ENCODE results near the gene JPT2.

- no peak for TF ChIP-seq CBX8 (IDR thresholded peaks at IDR 0.05)
- no peak for TF ChIP-seq CTCF (IDR thresholded peaks at IDR 0.05)
- TF ChIP-seq ESRRA (IDR thresholded peaks at IDR 0.05; ENCODE audit: borderline replicate concordance, low read length): no peak
- no peak for TF ChIP-seq RARB (CRISPR knock-in tag; IDR thresholded peaks at IDR 0.05)
- TF ChIP-seq CEBPB (IDR thresholded peaks at IDR 0.05): no peak
- TF ChIP-seq BHLHE40 (IDR thresholded peaks at IDR 0.05; ENCODE audit: low read depth, low read length): no peak
Observed at GRCh38 chr16:1681032-1681431, 3.0 kb downstream of the JPT2 start.
